GM12873 (cell line): ENCODE results near the gene ENOX2.

Experiments
- CTCF ChIP-seq: IDR thresholded peaks from 2 replicates; pipeline ENCODE4 v1.5.1; 2012; ENCODE audit warnings: low read depth, mild to moderate bottlenecking, moderate library complexity, low read length, control low read depth; ENCODE audit not compliant: insufficient read depth; ENCODE audit errors: missing control alignments

The ENOX2 gene

GRCh38 chrX:130716781-130717413 lies 186.1 kb downstream of the ENOX2 start:
- TF ChIP-seq CTCF = no peak

GRCh38 chrX:130716346-130716745 lies 186.7 kb downstream of the ENOX2 start:
- TF ChIP-seq CTCF = no peak

GRCh38 chrX:130715299-130715698 lies 187.7 kb downstream of the ENOX2 start:
- TF ChIP-seq CTCF = no peak

GRCh38 chrX:130714665-130715064 lies 188.3 kb downstream of the ENOX2 start:
- no peak for TF ChIP-seq CTCF

GRCh38 chrX:130714135-130714534 lies 188.9 kb downstream of the ENOX2 start:
- TF ChIP-seq CTCF = no peak

- TF ChIP-seq CTCF = no peak
Measured at GRCh38 chrX:130705591-130705990, 197.4 kb downstream of the ENOX2 start.

GRCh38 chrX:130704053-130705038 lies 198.7 kb downstream of the ENOX2 start:
- no peak for TF ChIP-seq CTCF
